A673 (cell line): ENCODE data around the gene ARNT2. TPM values are rescaled to one million over a fixed set of nuclear protein-coding genes. Genes with fewer than 3 reads are reported as not detected.
"Not testable (repeated sequence)": the region's sequence is repeated elsewhere in the genome, so short reads cannot be mapped to it uniquely, and the experiment has no call there.

Experiments used
- BruUV-seq: library from RNA; stranded (reverse); fragments of 400-500 nt; replicated peaks from 2 replicates; lab custom pipeline; 2021; lab: Mats Ljungman, UMichigan
- CTCF ChIA-PET: fragments of 300-600 bp; sonication (Branson Sonifier 250); formaldehyde crosslinking; loops from one replicate; lab custom pipeline; 2022; ENCODE audit warnings: antibody characterized with exemption; lab: Charles Lee
- POLR2A ChIA-PET: fragments of 300-600 bp; sonication (Branson Sonifier 250); formaldehyde crosslinking; loops from one replicate; lab custom pipeline; 2022; ENCODE audit warnings: antibody characterized with exemption; ENCODE audit not compliant: low non-redundant PET; lab: Charles Lee
- DNase-seq: peaks from one replicate; pipeline ENCODE4 v3.0.0-alpha.2; 2015; ENCODE audit warnings: low spot score
- H3K27ac ChIP-seq: fragments of 200-600 bp; sonication (generic); 2 replicates; pipeline ENCODE4 v1.5.1; 2016; ENCODE audit warnings: mixed run types, low read depth, mild to moderate bottlenecking, mixed read lengths, antibody characterized with exemption, low read length; ENCODE audit not compliant: poor library complexity, severe bottlenecking
- H3K27me3 ChIP-seq: fragments of 200-600 bp; sonication (generic); replicated peaks from 2 replicates; pipeline ENCODE4 v1.6.1; 2017; ENCODE audit warnings: mixed run types, low read depth, mild to moderate bottlenecking, mixed read lengths, antibody characterized with exemption, low read length; ENCODE audit not compliant: insufficient read depth, poor library complexity
- H3K36me3 ChIP-seq: fragments of 200-600 bp; sonication (generic); 2 replicates; pipeline ENCODE4 v1.6.1; 2016; ENCODE audit warnings: mixed run types, mild to moderate bottlenecking, mixed read lengths, antibody characterized with exemption, low read length; ENCODE audit not compliant: insufficient read depth, poor library complexity, severe bottlenecking
- H3K4me1 ChIP-seq: fragments of 200-600 bp; sonication (generic); 2 replicates; pipeline ENCODE4 v1.6.1; 2017; ENCODE audit warnings: mixed run types, mild to moderate bottlenecking, mixed read lengths, antibody characterized with exemption, low read length; ENCODE audit not compliant: insufficient read depth, poor library complexity, severe bottlenecking
- H3K4me3 ChIP-seq: fragments of 200-600 bp; sonication (generic); 2 replicates; pipeline ENCODE4 v1.5.1; 2016; ENCODE audit warnings: low read depth, mixed run types, mild to moderate bottlenecking, mixed read lengths, low read length; ENCODE audit not compliant: poor library complexity, severe bottlenecking
- H3K9me3 ChIP-seq: fragments of 200-600 bp; sonication (generic); 2 replicates; pipeline ENCODE4 v1.6.1; 2016; ENCODE audit warnings: mixed run types, low read depth, mild to moderate bottlenecking, mixed read lengths, antibody characterized with exemption, low read length; ENCODE audit not compliant: poor library complexity, severe bottlenecking
- EZH2 ChIP-seq: fragments of 200-600 bp; sonication (generic); IDR thresholded peaks from 2 replicates; pipeline ENCODE4 v1.6.1; 2017; ENCODE audit warnings: borderline replicate concordance, low read depth, mild to moderate bottlenecking, mixed read lengths, antibody characterized with exemption, low read length; ENCODE audit not compliant: poor library complexity, severe bottlenecking
- intact Hi-C: fragments of 100-400 bp; cut with micrococcal nuclease; formaldehyde crosslinking; loops from one replicate; pipeline ENCODE4 v1.10.0; 2022; ENCODE audit not compliant: unreplicated experiment
- total RNA-seq: library from RNA; stranded (reverse); gene quantifications from 2 replicates; pipeline ENCODE4 v1.2.3, GENCODE V29; 2021
- TF ChIP-seq, protein P1 (sequence below): fragments of 300-800, 200-600 bp; sonication (generic); conservative IDR thresholded peaks from 2 replicates; pipeline ENCODE4 v1.5.1; 2017; ENCODE audit warnings: low read depth, mild to moderate bottlenecking, antibody characterized with exemption, low read length, moderate library complexity, mixed read lengths

The ARNT2 gene
- total RNA-seq, 1 experiment from 2014 or later, result 2.1 TPM

GRCh38 chr15:80641384-80641783 lies 237.2 kb downstream of the ARNT2 start:
- Histone ChIP-seq H3K9me3 (peaks cover 6% of the 10 kb centered on the region), H3K4me3 (no peak overlapping the region), H3K36me3 (no peaks in the 10 kb centered on the region), H3K4me1 (no peaks in the 10 kb centered on the region), H3K27me3 (no peaks in the 10 kb centered on the region), H3K27ac (no peak overlapping the region)
- intact Hi-C loops, result no loop called here
- no peak for DNase-seq
- POLR2A ChIA-PET, result no interaction called here
- CTCF ChIA-PET, result no interaction called here
- no TSS peak for BruUV-seq
- TF ChIP-seq, protein P1, sequence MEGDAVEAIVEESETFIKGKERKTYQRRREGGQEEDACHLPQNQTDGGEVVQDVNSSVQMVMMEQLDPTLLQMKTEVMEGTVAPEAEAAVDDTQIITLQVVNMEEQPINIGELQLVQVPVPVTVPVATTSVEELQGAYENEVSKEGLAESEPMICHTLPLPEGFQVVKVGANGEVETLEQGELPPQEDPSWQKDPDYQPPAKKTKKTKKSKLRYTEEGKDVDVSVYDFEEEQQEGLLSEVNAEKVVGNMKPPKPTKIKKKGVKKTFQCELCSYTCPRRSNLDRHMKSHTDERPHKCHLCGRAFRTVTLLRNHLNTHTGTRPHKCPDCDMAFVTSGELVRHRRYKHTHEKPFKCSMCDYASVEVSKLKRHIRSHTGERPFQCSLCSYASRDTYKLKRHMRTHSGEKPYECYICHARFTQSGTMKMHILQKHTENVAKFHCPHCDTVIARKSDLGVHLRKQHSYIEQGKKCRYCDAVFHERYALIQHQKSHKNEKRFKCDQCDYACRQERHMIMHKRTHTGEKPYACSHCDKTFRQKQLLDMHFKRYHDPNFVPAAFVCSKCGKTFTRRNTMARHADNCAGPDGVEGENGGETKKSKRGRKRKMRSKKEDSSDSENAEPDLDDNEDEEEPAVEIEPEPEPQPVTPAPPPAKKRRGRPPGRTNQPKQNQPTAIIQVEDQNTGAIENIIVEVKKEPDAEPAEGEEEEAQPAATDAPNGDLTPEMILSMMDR, result no peak
- TF ChIP-seq EZH2, result no peak

DNA sequence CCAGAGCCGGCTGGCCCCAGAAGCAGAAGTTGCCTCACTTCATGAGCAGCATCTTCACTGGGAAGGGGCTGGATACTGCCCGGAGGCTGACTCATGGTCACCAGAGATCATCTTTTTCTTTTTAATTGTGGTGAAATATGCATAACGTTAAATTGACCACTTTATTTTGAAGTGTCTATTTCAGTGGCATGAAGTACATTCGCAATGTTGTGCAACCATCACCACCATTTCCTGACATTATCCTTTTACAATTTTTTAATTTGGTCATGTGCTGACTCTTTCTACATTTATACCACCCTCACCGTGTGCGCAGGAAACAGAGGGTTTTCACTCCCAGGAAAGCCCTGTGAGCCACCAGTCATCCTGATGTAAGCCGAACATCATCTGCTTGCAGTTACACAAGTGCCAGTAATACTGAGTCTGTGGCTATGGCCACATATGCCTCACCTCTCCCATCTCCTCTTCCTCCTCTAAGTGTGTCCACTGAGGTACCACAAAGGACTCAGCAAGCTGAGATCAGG lies 239.3 kb downstream of the ARNT2 start:
- POLR2A ChIA-PET, result no interaction called here
- intact Hi-C loops, result no loop called here
- no peaks in the 10 kb centered on the region for H3K27me3 ChIP-seq
- no peak overlapping the region for H3K27ac ChIP-seq
- CTCF ChIA-PET, result interaction anchor here (0.5 kb wide), 1 partner anchor 134 kb away, joined by 3 read pairs; no protein-coding TSS in a partner anchor
- TF ChIP-seq, protein P1, result no peak
- no peak for TF ChIP-seq EZH2
- H3K36me3 ChIP-seq, result no peaks in the 10 kb centered on the region
- no peak overlapping the region for H3K4me3 ChIP-seq
- H3K9me3 ChIP-seq, result peaks cover 6% of the 10 kb centered on the region
- no peak for DNase-seq
- no TSS peak for BruUV-seq
- no peaks in the 10 kb centered on the region for H3K4me1 ChIP-seq

- CTCF ChIA-PET, result interaction anchor here (0.6 kb wide), 1 partner anchor 24 kb away, joined by 3 read pairs; no protein-coding TSS in a partner anchor
- POLR2A ChIA-PET, result no interaction called here
- H3K27me3 ChIP-seq, result no peaks in the 10 kb centered on the region
- intact Hi-C loops, result no loop called here
- BruUV-seq, result no TSS peak
- H3K4me3 ChIP-seq, result no peak overlapping the region
- DNase-seq, result no peak
- peaks cover 6% of the 10 kb centered on the region for H3K9me3 ChIP-seq
- no peaks in the 10 kb centered on the region for H3K36me3 ChIP-seq
- H3K27ac ChIP-seq, result no peak overlapping the region
- no peaks in the 10 kb centered on the region for H3K4me1 ChIP-seq
- TF ChIP-seq, protein P1, result no peak
- no peak for TF ChIP-seq EZH2
These were observed 241.4 kb downstream of the ARNT2 start for GRCh38 chr15:80645494-80646065.

DNA sequence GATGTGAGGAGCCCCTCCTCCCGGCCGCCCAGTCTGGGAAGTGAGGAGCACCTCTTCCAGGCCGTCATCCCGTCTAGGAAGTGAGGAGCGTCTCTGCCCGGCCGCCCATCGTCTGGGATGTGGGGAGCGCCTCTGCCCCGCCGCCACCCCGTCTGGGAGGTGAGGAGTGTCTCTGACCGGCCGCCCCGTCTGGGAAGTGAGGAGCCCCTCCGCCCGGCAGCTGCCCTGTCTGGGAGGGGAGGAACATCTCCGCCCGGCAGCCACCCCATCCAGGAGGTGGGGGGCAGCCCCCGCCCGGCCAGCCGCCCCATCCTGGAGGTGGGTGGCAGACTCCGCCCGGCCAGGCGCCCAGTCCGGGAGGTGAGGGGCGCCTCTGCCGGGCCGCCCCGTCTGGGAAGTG lies 243.2 kb downstream of the ARNT2 start:
- POLR2A ChIA-PET, CTCF ChIA-PET, DNase-seq, H3K4me3 ChIP-seq, H3K9me3 ChIP-seq, H3K4me1 ChIP-seq, H3K36me3 ChIP-seq, H3K27me3 ChIP-seq, H3K27ac ChIP-seq, BruUV-seq, intact Hi-C loops: not testable (repeated sequence)
